ENCODE results near the gene KCNQ5. TPM values are rescaled to one million over a fixed set of nuclear protein-coding genes. Genes with fewer than 3 reads are reported as not detected.

KCNQ5 gene
- total RNA-seq, 1 experiment from 2014 or later: 0.27 TPM

GRCh38 chr6:72659754-72660153 is 37.9 kb downstream of the KCNQ5 start:
- no peak for DNase-seq (ENCODE audit: low read depth)
- in situ Hi-C loops (cut with HindIII; ENCODE audit: low pct_unique_long_range_greater_than_20kb, low sequenced_read_pairs): no loop called here

DNA sequence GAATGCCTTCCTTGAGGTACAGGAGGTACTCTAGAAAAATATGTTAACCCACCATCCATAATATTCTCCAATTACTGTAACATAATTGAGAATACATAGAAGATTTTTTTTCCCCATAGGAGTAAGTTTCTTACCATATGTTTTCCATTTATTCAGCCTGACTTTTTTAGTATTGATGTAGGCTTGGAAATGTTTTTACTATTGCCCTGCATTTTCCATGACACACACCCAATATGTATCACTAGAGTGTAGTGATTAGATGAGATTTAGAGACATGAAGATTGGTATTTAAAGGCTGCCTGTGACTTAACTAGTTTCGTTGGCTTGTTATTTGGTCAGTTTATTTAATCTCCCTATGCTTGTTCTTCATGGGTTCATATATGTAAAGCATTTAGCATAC is 39.5 kb downstream of the KCNQ5 start:
- in situ Hi-C loops (cut with HindIII; ENCODE audit: low pct_unique_long_range_greater_than_20kb, low sequenced_read_pairs): no loop called here

DNA sequence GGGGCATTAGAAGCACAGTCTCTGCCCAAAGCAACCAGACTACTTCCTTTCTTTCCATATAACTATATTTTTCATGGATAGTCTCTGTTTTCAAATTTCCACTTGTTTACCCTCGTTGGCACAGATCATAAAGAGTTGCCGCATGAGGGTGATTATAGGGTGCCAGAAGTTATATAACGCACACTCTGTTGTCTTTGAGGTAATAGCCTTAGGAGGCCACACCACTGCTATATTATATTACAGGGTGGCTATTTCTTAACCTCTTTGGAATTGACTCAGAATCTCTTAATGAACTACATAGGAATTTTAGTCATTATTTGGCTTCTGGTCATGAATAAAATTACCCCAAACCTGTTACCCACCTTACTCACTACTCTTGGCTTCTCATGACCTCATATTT is 43.7 kb downstream of the KCNQ5 start:
- in situ Hi-C loops (cut with HindIII; ENCODE audit: low pct_unique_long_range_greater_than_20kb, low sequenced_read_pairs): no loop called here
- DNase-seq (ENCODE audit: low read depth): no peak

More for the DNA sequence above, 39.5 kb downstream of the KCNQ5 start:
- DNase-seq (ENCODE audit: low read depth): no peak

GRCh38 chr6:72669324-72669723 is 47.5 kb downstream of the KCNQ5 start:
- in situ Hi-C loops (cut with HindIII; ENCODE audit: low pct_unique_long_range_greater_than_20kb, low sequenced_read_pairs): no loop called here
- no peak for DNase-seq (ENCODE audit: low read depth)

GRCh38 chr6:72672906-72673305 is 51.0 kb downstream of the KCNQ5 start:
- in situ Hi-C loops (cut with HindIII; ENCODE audit: low pct_unique_long_range_greater_than_20kb, low sequenced_read_pairs): no loop called here
- DNase-seq (ENCODE audit: low read depth): no peak

- DNase-seq (ENCODE audit: low read depth): no peak
- in situ Hi-C loops (cut with HindIII; ENCODE audit: low pct_unique_long_range_greater_than_20kb, low sequenced_read_pairs): no loop called here
These were observed 53.0 kb downstream of the KCNQ5 start for GRCh38 chr6:72674842-72675241.

DNA sequence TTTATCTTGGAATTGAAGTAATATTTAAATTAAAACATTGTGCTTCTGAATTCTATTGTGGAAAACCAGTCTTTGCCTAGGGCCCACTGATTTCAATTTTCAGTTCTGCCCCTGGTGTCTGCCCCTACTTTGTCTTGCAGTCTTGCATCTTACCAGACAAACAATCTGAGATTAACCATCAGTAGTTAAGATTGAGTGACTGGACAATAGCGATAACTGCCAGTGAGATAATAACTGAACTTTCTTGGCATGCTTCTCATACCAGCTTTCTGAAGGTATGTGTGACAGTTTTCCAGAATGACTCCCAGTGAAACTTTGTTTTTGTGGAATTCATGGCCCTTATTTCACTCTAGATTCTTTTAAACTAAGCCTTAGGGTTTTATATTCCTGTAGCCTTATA is 53.5 kb downstream of the KCNQ5 start:
- no peak for DNase-seq (ENCODE audit: low read depth)
- in situ Hi-C loops (cut with HindIII; ENCODE audit: low pct_unique_long_range_greater_than_20kb, low sequenced_read_pairs): no loop called here

DNA sequence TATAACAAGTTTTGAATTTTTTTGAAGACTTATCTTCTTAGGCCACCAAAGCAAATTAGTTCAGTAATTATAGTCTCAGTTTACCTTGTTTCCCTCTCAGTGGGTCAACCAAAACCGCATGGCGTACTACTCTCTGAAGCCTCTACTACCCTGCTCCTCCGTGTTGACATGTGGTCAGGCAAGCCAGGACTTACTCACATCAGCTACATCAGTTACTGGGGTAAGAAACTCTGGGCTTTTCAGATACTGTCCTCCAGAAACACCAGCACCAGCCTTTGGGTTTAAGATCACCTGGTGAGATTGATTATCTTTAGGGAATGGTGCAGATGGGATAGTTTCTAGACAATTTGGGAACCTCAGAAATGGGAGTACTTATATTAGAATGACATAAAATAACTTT is 55.1 kb downstream of the KCNQ5 start:
- in situ Hi-C loops (cut with HindIII; ENCODE audit: low pct_unique_long_range_greater_than_20kb, low sequenced_read_pairs): no loop called here

DNA sequence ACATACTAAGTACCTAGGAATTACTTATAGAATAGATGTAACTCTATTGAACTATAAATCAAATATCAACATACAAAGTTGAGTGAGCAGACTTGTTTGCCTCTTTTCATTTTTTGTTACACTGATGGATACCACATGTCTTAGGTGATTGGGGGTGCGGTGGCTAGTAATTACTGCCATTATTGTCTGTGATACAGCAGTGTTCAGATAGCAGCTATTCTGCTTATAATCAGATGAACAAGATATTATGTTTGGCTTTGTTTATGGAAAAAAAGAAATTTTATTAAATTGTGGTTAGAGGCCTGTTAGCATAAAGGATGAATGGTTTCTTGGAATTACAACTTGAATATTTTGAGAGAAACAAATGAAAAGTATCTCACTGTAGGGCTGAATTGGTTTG is 55.9 kb downstream of the KCNQ5 start:
- no peak for DNase-seq (ENCODE audit: low read depth)
- in situ Hi-C loops (cut with HindIII; ENCODE audit: low pct_unique_long_range_greater_than_20kb, low sequenced_read_pairs): no loop called here

More for the DNA sequence above, 55.1 kb downstream of the KCNQ5 start:
- DNase-seq (ENCODE audit: low read depth): no peak

- no peak for DNase-seq (ENCODE audit: low read depth)
- in situ Hi-C loops (cut with HindIII; ENCODE audit: low pct_unique_long_range_greater_than_20kb, low sequenced_read_pairs): no loop called here
These were observed 61.9 kb downstream of the KCNQ5 start for GRCh38 chr6:72683797-72684196.

DNA sequence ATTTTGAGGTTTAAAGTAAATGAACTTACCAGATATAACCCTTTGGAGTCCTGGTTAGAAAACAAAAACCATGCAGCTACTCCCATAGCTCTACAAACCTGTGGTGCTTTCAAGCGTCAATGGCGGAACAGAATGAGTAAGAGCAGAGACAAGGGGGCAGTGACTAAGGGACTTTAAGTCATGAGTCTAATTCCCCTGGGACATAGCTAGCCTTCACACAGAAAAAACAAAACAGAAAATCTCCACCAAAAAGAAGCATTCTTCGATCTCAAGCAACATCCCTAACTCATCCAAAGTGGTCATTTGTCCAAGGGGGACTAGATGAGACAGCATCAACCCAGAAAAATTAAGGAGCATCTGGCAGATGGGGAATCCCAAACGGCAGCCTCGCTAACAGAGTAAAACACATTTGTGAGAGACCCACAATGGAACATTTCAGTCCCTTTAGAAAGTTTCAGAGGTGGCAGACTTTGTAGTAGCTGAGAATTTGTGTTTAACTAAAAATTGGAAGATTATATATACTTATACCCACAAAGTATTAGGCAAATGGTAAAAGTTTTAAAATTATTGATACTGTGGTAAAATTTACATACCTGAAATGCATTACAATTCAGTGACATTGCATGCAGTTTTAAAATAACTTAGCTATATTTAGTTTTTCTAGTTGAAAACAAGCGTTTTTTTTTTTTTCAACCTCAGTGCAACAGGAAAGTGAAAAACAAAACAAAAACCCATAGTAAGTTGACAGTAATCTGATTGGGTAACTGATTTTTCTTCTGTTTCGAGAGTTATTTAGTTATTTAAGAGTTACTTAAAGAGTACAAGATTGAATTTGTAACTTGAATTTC is 67.5 kb downstream of the KCNQ5 start:
- no peak for DNase-seq (ENCODE audit: low read depth)

GRCh38 chr6:72691249-72691648 is 69.4 kb downstream of the KCNQ5 start:
- DNase-seq (ENCODE audit: low read depth): no peak
- in situ Hi-C loops (cut with HindIII; ENCODE audit: low pct_unique_long_range_greater_than_20kb, low sequenced_read_pairs): no loop called here

More for the DNA sequence above, 67.5 kb downstream of the KCNQ5 start:
- in situ Hi-C loops (cut with HindIII; ENCODE audit: low pct_unique_long_range_greater_than_20kb, low sequenced_read_pairs): no loop called here

DNA sequence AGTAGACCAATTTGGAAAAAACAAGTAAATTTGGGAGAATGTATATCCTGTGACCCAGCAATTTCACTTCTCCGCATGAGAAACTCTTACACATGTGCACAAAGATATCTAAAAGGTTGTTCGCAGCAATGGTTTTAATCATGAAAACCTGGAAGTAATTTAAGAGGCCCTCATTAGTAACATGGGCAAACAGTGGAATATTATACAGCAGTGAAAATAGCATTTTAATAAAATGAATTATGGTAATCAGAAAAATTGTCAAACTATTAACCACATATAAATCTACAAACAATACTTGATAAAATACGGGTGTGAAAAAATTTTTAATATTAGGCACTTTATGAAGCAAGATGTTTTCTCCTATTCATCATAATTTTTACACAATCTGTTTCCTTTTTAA is 74.2 kb downstream of the KCNQ5 start:
- no peak for DNase-seq (ENCODE audit: low read depth)
- in situ Hi-C loops (cut with HindIII; ENCODE audit: low pct_unique_long_range_greater_than_20kb, low sequenced_read_pairs): no loop called here

- no peak for DNase-seq (ENCODE audit: low read depth)
- in situ Hi-C loops (cut with HindIII; ENCODE audit: low pct_unique_long_range_greater_than_20kb, low sequenced_read_pairs): no loop called here
These were observed 77.3 kb downstream of the KCNQ5 start for GRCh38 chr6:72699159-72699558.

DNA sequence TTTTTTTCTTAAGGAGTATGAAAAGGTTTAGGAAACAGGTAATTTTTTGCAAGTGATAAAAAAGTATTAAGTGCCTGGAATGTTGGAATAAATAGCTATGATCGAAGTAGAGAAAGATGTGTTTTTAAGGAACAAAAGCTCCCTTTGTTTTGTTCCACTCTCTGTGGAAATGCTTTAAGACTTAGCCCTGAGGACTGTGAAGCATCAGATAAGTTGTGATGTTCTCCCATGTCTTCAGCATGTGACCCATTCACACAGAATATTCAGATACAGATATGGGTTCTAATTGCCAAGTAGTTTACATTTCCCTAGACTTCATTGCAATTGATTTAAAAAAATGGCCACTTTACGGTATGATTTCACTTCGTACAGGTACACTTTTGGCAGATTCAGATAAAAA is 80.6 kb downstream of the KCNQ5 start:
- no peak for DNase-seq (ENCODE audit: low read depth)
- in situ Hi-C loops (cut with HindIII; ENCODE audit: low pct_unique_long_range_greater_than_20kb, low sequenced_read_pairs): no loop called here

GRCh38 chr6:72703093-72703492 is 81.2 kb downstream of the KCNQ5 start:
- in situ Hi-C loops (cut with HindIII; ENCODE audit: low pct_unique_long_range_greater_than_20kb, low sequenced_read_pairs): no loop called here
- DNase-seq (ENCODE audit: low read depth): no peak

DNA sequence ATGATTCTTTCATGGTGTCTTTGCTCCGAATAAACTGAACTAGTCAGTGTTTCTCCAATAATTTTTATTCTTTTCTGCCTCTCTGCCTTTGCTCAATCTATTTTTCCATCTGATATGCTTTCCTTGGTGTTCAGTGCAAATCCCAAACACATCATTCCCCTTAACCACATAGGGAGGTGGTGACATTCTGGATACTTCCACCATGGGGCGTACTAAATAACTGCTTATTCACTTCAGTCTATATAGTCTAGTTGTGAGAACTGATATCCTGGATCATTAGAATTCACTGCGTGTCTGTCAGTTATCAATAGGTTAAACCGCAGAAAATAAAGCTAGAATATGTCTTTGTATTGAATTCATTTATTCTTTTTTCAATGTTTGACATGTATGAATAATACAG is 83.1 kb downstream of the KCNQ5 start:
- in situ Hi-C loops (cut with HindIII; ENCODE audit: low pct_unique_long_range_greater_than_20kb, low sequenced_read_pairs): no loop called here
- no peak for DNase-seq (ENCODE audit: low read depth)

DNA sequence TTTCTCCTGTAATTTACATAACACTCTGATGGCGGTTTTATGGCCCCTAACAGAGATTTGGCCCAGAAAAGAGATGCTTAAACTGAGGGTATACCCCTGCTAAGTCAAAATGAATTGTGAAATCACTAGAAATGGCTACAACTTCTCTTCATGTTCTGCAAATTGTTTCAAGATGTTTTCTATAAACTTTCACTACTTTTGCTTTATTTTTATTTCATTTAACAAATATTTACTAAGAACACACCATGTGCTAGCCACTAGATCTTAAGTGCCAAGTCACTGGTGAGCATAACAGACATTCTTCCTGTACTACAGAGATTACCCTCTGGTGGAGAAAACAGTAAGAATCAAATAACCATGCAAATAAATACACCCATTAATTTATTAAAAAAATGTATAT is 87.6 kb downstream of the KCNQ5 start:
- no peak for DNase-seq (ENCODE audit: low read depth)
- in situ Hi-C loops (cut with HindIII; ENCODE audit: low pct_unique_long_range_greater_than_20kb, low sequenced_read_pairs): no loop called here

GRCh38 chr6:72711731-72712130 is 89.9 kb downstream of the KCNQ5 start:
- no peak for DNase-seq (ENCODE audit: low read depth)
- in situ Hi-C loops (cut with HindIII; ENCODE audit: low pct_unique_long_range_greater_than_20kb, low sequenced_read_pairs): no loop called here

GRCh38 chr6:72712910-72713309 is 91.0 kb downstream of the KCNQ5 start:
- in situ Hi-C loops (cut with HindIII; ENCODE audit: low pct_unique_long_range_greater_than_20kb, low sequenced_read_pairs): no loop called here
- DNase-seq (ENCODE audit: low read depth): no peak

Measured in Caki2 (cell line).